NCI-H2227 treated with DMSO at 0.1 percent for 48 hours (cell line): ENCODE results near the gene NKAIN4.

ENCODE experiments used
- DNase-seq: peaks from one replicate; lab custom pipeline; 2025; lab: John Stamatoyannopoulos, UW

NKAIN4 gene

GRCh38 chr20:63192721-63193120 is 61.5 kb downstream of the NKAIN4 start:
- DNase-seq = no peak

GRCh38 chr20:63191400-63191799 is 62.9 kb downstream of the NKAIN4 start:
- no peak for DNase-seq

- no peak for DNase-seq
Measured at GRCh38 chr20:63190828-63191227, 63.4 kb downstream of the NKAIN4 start.
